SU-DHL-6 (cell line): ENCODE results near the gene FBN1.

Experiments used
- CTCF ChIP-seq: fragments of 200-600 bp; sonication (generic); IDR thresholded peaks from one replicate; pipeline ENCODE4 v1.5.1; 2017; ENCODE audit warnings: antibody characterized with exemption, mild to moderate bottlenecking, low read length, moderate library complexity; ENCODE audit not compliant: insufficient read depth, poor library complexity, severe bottlenecking
- EZH2phosphoT487 ChIP-seq: fragments of 200-600 bp; sonication (generic), shearing (Covaris generic); conservative IDR thresholded peaks from 2 replicates; pipeline ENCODE4 v1.6.1; 2018; ENCODE audit warnings: mild to moderate bottlenecking, antibody characterized with exemption, low read length, moderate library complexity, mixed read lengths

- TF ChIP-seq CTCF (no peak), EZH2phosphoT487 (no peak)
Observed at GRCh38 chr15:48422401-48422800, 223.1 kb downstream of the FBN1 start.
